ENCODE measurements around the gene TRABD2B. TPM values are rescaled to one million over a fixed set of nuclear protein-coding genes. Genes with fewer than 3 reads are reported as not detected.

TRABD2B gene
- total RNA-seq, 1 experiment from 2014 or later: 0.96 TPM

- no peak overlapping the region for H3K4me3 Mint-ChIP-seq (ENCODE audit: unreplicated experiment)
- CTCF ChIA-PET: interaction anchor here (7.4 kb wide), 1 partner anchor 23 kb away, joined by 65 read pairs; the partner anchor contains the start of gene TRABD2B
These were observed 25.1 kb upstream of the TRABD2B start for GRCh38 chr1:48022306-48022705.

GRCh38 chr1:48021792-48022191, 24.6 kb upstream of the TRABD2B start:
- no peak for DNase-seq (ENCODE audit: unreplicated experiment)
- intact Hi-C loops (cut with micrococcal nuclease): no loop called here
- Mint-ChIP-seq H3K4me3 (ENCODE audit: unreplicated experiment) (no peak overlapping the region), H3K4me1 (ENCODE audit: insufficient read depth, unreplicated experiment) (peaks cover 59% of the 10 kb centered on the region), H3K36me3 (ENCODE audit: insufficient read depth, unreplicated experiment) (no peaks in the 10 kb centered on the region), H3K27ac (ENCODE audit: low read depth, unreplicated experiment) (peak overlapping the region; percentile 32), H3K9me3 (ENCODE audit: unreplicated experiment) (no peaks in the 10 kb centered on the region), H3K27me3 (ENCODE audit: insufficient read depth, unreplicated experiment) (no peaks in the 10 kb centered on the region)
- POLR2A ChIA-PET: interaction anchor here (0.7 kb wide), 1 partner anchor 106 kb away, joined by 3 read pairs; no protein-coding TSS in a partner anchor
- no peak for TF ChIP-seq CTCF (IDR thresholded peaks at IDR 0.05; ENCODE audit: unreplicated experiment)
- BruUV-seq (replicated peaks): no TSS peak
- CTCF ChIA-PET: interaction anchor here (0.7 to 7.4 kb wide), 4 partner anchors 13 to 60 kb away, joined by 3 to 65 read pairs (median 18); partner anchors contain the start of gene TRABD2B

More at GRCh38 chr1:48022306-48022705, 25.1 kb upstream of the TRABD2B start:
- no peaks in the 10 kb centered on the region for H3K27me3 Mint-ChIP-seq (ENCODE audit: insufficient read depth, unreplicated experiment)
- H3K9me3 Mint-ChIP-seq (ENCODE audit: unreplicated experiment): no peaks in the 10 kb centered on the region
- no peaks in the 10 kb centered on the region for H3K36me3 Mint-ChIP-seq (ENCODE audit: insufficient read depth, unreplicated experiment)
- peaks cover 63% of the 10 kb centered on the region for H3K4me1 Mint-ChIP-seq (ENCODE audit: insufficient read depth, unreplicated experiment)
- TF ChIP-seq CTCF (IDR thresholded peaks at IDR 0.05; ENCODE audit: unreplicated experiment): no peak
- POLR2A ChIA-PET: no interaction called here
- intact Hi-C loops (cut with micrococcal nuclease): no loop called here
- peak overlapping the region; percentile 32 for H3K27ac Mint-ChIP-seq (ENCODE audit: low read depth, unreplicated experiment)
- DNase-seq (ENCODE audit: unreplicated experiment): no peak
- no TSS peak for BruUV-seq (replicated peaks)

GRCh38 chr1:48019714-48020315, 22.6 kb upstream of the TRABD2B start:
- ChIA-PET CTCF (interaction anchor here (0.6 to 7.4 kb wide), 9 partner anchors 10 to 856 kb away, joined by 3 to 65 read pairs (median 3); partner anchors contain the start of gene TRABD2B), POLR2A (interaction anchor here (0.7 to 4.4 kb wide), 12 partner anchors 9 to 1416 kb away, joined by 3 to 58 read pairs (median 4); partner anchors contain the start of gene TRABD2B)
- Mint-ChIP-seq H3K4me3 (ENCODE audit: unreplicated experiment) (no peak overlapping the region), H3K27ac (ENCODE audit: low read depth, unreplicated experiment) (peak overlapping the region; percentile 95), H3K27me3 (ENCODE audit: insufficient read depth, unreplicated experiment) (no peaks in the 10 kb centered on the region), H3K36me3 (ENCODE audit: insufficient read depth, unreplicated experiment) (no peaks in the 10 kb centered on the region), H3K4me1 (ENCODE audit: insufficient read depth, unreplicated experiment) (peaks cover 40% of the 10 kb centered on the region), H3K9me3 (ENCODE audit: unreplicated experiment) (no peaks in the 10 kb centered on the region)
- BruUV-seq (replicated peaks): no TSS peak
- intact Hi-C loops (cut with micrococcal nuclease): no loop called here
- DNase-seq (ENCODE audit: unreplicated experiment): peak; percentile 98
- TF ChIP-seq CTCF (IDR thresholded peaks at IDR 0.05; ENCODE audit: unreplicated experiment): no peak

GRCh38 chr1:48018799-48019198, 21.6 kb upstream of the TRABD2B start:
- no peaks in the 10 kb centered on the region for H3K27me3 Mint-ChIP-seq (ENCODE audit: insufficient read depth, unreplicated experiment)
- H3K27ac Mint-ChIP-seq (ENCODE audit: low read depth, unreplicated experiment): peak overlapping the region; percentile 95
- TF ChIP-seq CTCF (IDR thresholded peaks at IDR 0.05; ENCODE audit: unreplicated experiment): no peak
- intact Hi-C loops (cut with micrococcal nuclease): no loop called here
- no TSS peak for BruUV-seq (replicated peaks)
- peak; percentile 87 for DNase-seq (ENCODE audit: unreplicated experiment)
- no peak overlapping the region for H3K4me3 Mint-ChIP-seq (ENCODE audit: unreplicated experiment)
- ChIA-PET CTCF (interaction anchor here (0.6 to 7.4 kb wide), 11 partner anchors 8 to 1789 kb away, joined by 3 to 65 read pairs (median 4); partner anchors contain the start of gene TRABD2B), POLR2A (interaction anchor here (0.6 to 4.4 kb wide), 18 partner anchors 8 to 685 kb away, joined by 3 to 58 read pairs (median 4); partner anchors contain the start of genes CMPK1 and TRABD2B)
- peaks cover 36% of the 10 kb centered on the region for H3K4me1 Mint-ChIP-seq (ENCODE audit: insufficient read depth, unreplicated experiment)
- H3K9me3 Mint-ChIP-seq (ENCODE audit: unreplicated experiment): no peaks in the 10 kb centered on the region
- H3K36me3 Mint-ChIP-seq (ENCODE audit: insufficient read depth, unreplicated experiment): no peaks in the 10 kb centered on the region
